GM19193 (cell line): Measurements from ENCODE around the gene LRMDA.

Experiments
- POLR2A ChIP-seq: IDR thresholded peaks from 4 replicates; pipeline ENCODE4 v1.6.1; 2011; ENCODE audit not compliant: insufficient read depth, insufficient read length; ENCODE audit errors: extremely low read depth

Gene LRMDA

GRCh38 chr10:76444034-76444800 is 1012.8 kb downstream of the LRMDA start:
- no peak for TF ChIP-seq POLR2A

- TF ChIP-seq POLR2A: no peak
Measured at GRCh38 chr10:76447578-76447977, 1016.2 kb downstream of the LRMDA start.

GRCh38 chr10:76451911-76452310 is 1020.5 kb downstream of the LRMDA start:
- TF ChIP-seq POLR2A: no peak

- TF ChIP-seq POLR2A: no peak
Measured at GRCh38 chr10:76453332-76453731, 1021.9 kb downstream of the LRMDA start.

- no peak for TF ChIP-seq POLR2A
Measured at GRCh38 chr10:76453997-76454396, 1022.6 kb downstream of the LRMDA start.

GRCh38 chr10:76454506-76455140 is 1023.2 kb downstream of the LRMDA start:
- no peak for TF ChIP-seq POLR2A

- no peak for TF ChIP-seq POLR2A
Measured at GRCh38 chr10:76456197-76456596, 1024.8 kb downstream of the LRMDA start.

- TF ChIP-seq POLR2A: no peak
Measured at GRCh38 chr10:76459016-76459730, 1027.7 kb downstream of the LRMDA start.

GRCh38 chr10:76461024-76461423 is 1029.6 kb downstream of the LRMDA start:
- no peak for TF ChIP-seq POLR2A

- TF ChIP-seq POLR2A: no peak
Measured at GRCh38 chr10:76463111-76463510, 1031.7 kb downstream of the LRMDA start.

GRCh38 chr10:76466836-76467503 is 1035.5 kb downstream of the LRMDA start:
- TF ChIP-seq POLR2A: no peak

GRCh38 chr10:76469675-76470074 is 1038.3 kb downstream of the LRMDA start:
- TF ChIP-seq POLR2A: no peak

GRCh38 chr10:76479103-76479790 is 1047.8 kb downstream of the LRMDA start:
- no peak for TF ChIP-seq POLR2A

- no peak for TF ChIP-seq POLR2A
Measured at GRCh38 chr10:76481178-76481577, 1049.8 kb downstream of the LRMDA start.
